Measurements from ENCODE around the gene GNAS. TPM values are rescaled to one million over a fixed set of nuclear protein-coding genes. Genes with fewer than 3 reads are reported as not detected.

The GNAS gene
- total and polyA plus RNA-seq, 4 donors = 115 to 360 (median 277) TPM

DNA sequence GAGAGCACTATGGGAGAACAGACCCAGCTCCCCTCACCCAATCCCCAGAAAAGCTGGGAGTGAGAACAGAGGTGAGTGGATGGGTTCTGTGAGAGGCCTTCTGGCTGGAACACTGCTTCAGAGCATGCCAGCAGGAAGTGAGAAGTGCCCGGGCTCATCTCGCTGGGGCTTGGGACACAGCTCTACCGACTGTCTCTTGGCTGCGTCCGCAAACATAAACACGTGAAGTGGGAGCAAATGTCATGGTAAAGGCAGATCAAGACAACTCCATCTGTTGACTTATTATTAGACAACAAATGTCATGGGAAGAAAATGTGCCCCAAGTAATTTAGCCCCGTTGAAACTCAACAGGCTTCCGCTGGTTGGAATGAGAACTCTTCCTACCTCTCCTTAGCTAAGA is 27.7 kb upstream of the GNAS start:
- no peak for DNase-seq (ENCODE audit: low spot score)
- H3K9ac ChIP-seq (ENCODE audit: low read depth in 1 of 2, low read length in 2 of 2) = no peak overlapping the region
- no peak for TF ChIP-seq HNF4A (conservative IDR thresholded peaks at IDR 0.05)
- TF ChIP-seq JUND (IDR thresholded peaks at IDR 0.05) = no peak
- no peak for TF ChIP-seq FOXA1 (IDR thresholded peaks at IDR 0.05)
- TF ChIP-seq, protein P1, sequence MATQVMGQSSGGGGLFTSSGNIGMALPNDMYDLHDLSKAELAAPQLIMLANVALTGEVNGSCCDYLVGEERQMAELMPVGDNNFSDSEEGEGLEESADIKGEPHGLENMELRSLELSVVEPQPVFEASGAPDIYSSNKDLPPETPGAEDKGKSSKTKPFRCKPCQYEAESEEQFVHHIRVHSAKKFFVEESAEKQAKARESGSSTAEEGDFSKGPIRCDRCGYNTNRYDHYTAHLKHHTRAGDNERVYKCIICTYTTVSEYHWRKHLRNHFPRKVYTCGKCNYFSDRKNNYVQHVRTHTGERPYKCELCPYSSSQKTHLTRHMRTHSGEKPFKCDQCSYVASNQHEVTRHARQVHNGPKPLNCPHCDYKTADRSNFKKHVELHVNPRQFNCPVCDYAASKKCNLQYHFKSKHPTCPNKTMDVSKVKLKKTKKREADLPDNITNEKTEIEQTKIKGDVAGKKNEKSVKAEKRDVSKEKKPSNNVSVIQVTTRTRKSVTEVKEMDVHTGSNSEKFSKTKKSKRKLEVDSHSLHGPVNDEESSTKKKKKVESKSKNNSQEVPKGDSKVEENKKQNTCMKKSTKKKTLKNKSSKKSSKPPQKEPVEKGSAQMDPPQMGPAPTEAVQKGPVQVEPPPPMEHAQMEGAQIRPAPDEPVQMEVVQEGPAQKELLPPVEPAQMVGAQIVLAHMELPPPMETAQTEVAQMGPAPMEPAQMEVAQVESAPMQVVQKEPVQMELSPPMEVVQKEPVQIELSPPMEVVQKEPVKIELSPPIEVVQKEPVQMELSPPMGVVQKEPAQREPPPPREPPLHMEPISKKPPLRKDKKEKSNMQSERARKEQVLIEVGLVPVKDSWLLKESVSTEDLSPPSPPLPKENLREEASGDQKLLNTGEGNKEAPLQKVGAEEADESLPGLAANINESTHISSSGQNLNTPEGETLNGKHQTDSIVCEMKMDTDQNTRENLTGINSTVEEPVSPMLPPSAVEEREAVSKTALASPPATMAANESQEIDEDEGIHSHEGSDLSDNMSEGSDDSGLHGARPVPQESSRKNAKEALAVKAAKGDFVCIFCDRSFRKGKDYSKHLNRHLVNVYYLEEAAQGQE (IDR thresholded peaks at IDR 0.05) = no peak
- TF ChIP-seq SP1 (IDR thresholded peaks at IDR 0.05) = no peak
- TF ChIP-seq FOXA2 (IDR thresholded peaks at IDR 0.05) = no peak
- no peak for TF ChIP-seq RAD21 (IDR thresholded peaks at IDR 0.05)
- TF ChIP-seq TAF1 (conservative IDR thresholded peaks at IDR 0.05) = no peak
- TF ChIP-seq HNF4G (IDR thresholded peaks at IDR 0.05) = no peak
- TF ChIP-seq, protein P2, sequence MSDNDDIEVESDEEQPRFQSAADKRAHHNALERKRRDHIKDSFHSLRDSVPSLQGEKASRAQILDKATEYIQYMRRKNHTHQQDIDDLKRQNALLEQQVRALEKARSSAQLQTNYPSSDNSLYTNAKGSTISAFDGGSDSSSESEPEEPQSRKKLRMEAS (IDR thresholded peaks at IDR 0.05) = no peak
- TF ChIP-seq RXRA (IDR thresholded peaks at IDR 0.05) = no peak
- TF ChIP-seq YY1 (IDR thresholded peaks at IDR 0.05) = no peak
- TF ChIP-seq, protein P3, sequence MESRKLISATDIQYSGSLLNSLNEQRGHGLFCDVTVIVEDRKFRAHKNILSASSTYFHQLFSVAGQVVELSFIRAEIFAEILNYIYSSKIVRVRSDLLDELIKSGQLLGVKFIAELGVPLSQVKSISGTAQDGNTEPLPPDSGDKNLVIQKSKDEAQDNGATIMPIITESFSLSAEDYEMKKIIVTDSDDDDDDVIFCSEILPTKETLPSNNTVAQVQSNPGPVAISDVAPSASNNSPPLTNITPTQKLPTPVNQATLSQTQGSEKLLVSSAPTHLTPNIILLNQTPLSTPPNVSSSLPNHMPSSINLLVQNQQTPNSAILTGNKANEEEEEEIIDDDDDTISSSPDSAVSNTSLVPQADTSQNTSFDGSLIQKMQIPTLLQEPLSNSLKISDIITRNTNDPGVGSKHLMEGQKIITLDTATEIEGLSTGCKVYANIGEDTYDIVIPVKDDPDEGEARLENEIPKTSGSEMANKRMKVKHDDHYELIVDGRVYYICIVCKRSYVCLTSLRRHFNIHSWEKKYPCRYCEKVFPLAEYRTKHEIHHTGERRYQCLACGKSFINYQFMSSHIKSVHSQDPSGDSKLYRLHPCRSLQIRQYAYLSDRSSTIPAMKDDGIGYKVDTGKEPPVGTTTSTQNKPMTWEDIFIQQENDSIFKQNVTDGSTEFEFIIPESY (IDR thresholded peaks at IDR 0.05) = no peak
- no peak for TF ChIP-seq NR2F2 (IDR thresholded peaks at IDR 0.05)
- TF ChIP-seq GABPA (IDR thresholded peaks at IDR 0.05 in 1 of 2, conservative IDR thresholded peaks at IDR 0.05 in 1 of 2) = no peak
- TF ChIP-seq EGR1 (IDR thresholded peaks at IDR 0.05; ENCODE audit: low read depth in 2 of 2) = no peak
- TF ChIP-seq, protein P4, sequence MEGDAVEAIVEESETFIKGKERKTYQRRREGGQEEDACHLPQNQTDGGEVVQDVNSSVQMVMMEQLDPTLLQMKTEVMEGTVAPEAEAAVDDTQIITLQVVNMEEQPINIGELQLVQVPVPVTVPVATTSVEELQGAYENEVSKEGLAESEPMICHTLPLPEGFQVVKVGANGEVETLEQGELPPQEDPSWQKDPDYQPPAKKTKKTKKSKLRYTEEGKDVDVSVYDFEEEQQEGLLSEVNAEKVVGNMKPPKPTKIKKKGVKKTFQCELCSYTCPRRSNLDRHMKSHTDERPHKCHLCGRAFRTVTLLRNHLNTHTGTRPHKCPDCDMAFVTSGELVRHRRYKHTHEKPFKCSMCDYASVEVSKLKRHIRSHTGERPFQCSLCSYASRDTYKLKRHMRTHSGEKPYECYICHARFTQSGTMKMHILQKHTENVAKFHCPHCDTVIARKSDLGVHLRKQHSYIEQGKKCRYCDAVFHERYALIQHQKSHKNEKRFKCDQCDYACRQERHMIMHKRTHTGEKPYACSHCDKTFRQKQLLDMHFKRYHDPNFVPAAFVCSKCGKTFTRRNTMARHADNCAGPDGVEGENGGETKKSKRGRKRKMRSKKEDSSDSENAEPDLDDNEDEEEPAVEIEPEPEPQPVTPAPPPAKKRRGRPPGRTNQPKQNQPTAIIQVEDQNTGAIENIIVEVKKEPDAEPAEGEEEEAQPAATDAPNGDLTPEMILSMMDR (IDR thresholded peaks at IDR 0.05; ENCODE audit: low read depth, low read length, missing input control) = no peak
- no peaks in the 10 kb centered on the region for H3K36me3 ChIP-seq (ENCODE audit: control insufficient read depth in 4 of 4, insufficient read depth in 3 of 4, low read depth in 1 of 4, low read length in 3 of 4)
- H3K4me3 ChIP-seq (ENCODE audit: low read depth in 1 of 3, low read length in 3 of 3) = no peak overlapping the region
- no peak overlapping the region for H3K27ac ChIP-seq (ENCODE audit: low read depth in 1 of 2, low read length in 2 of 2)
- H3K27me3 ChIP-seq (ENCODE audit: control insufficient read depth in 4 of 4, insufficient read depth in 4 of 4, low read length in 3 of 4) = no peaks in the 10 kb centered on the region
- H3K4me1 ChIP-seq (ENCODE audit: control insufficient read depth in 4 of 4, insufficient read depth in 4 of 4, low read length in 3 of 4) = no peaks in the 10 kb centered on the region
- no peaks in the 10 kb centered on the region for H3K9me3 ChIP-seq (ENCODE audit: control insufficient read depth in 4 of 4, low read length in 3 of 4)
- WGBS = 85% methylated on average over 8 of the region's 8 CpGs

DNA sequence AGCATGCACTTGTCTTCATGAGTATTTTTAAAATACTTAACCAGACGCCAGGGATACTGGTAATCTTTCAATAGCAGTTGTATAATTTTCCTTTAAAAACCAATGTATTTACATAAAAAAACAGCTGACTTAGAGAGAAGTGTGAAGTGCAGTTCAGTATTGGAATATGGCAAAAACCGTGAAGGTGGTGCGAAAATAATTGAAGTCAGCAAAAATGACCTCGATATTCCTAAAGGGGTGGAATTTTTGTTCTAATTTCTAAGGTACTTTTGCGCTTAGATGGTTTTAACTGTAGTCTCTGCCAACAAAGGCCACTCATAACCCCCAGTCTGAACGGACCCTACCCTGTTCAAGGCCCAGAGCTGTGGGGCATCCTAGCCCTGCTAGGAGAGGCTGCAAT is 27.1 kb upstream of the GNAS start:
- Histone ChIP-seq H3K9me3 (ENCODE audit: control insufficient read depth in 4 of 4, low read length in 3 of 4) (no peaks in the 10 kb centered on the region), H3K27me3 (ENCODE audit: control insufficient read depth in 4 of 4, insufficient read depth in 4 of 4, low read length in 3 of 4) (no peaks in the 10 kb centered on the region), H3K27ac (ENCODE audit: low read depth in 1 of 2, low read length in 2 of 2) (no peak overlapping the region), H3K36me3 (ENCODE audit: control insufficient read depth in 4 of 4, insufficient read depth in 3 of 4, low read depth in 1 of 4, low read length in 3 of 4) (no peaks in the 10 kb centered on the region), H3K4me3 (ENCODE audit: low read depth in 1 of 3, low read length in 3 of 3) (no peak overlapping the region), H3K9ac (ENCODE audit: low read depth in 1 of 2, low read length in 2 of 2) (no peak overlapping the region), H3K4me1 (ENCODE audit: control insufficient read depth in 4 of 4, insufficient read depth in 4 of 4, low read length in 3 of 4) (no peaks in the 10 kb centered on the region)
- 89% methylated on average over 6 of the region's 6 CpGs for WGBS
- TF ChIP-seq GABPA (IDR thresholded peaks at IDR 0.05 in 1 of 2, conservative IDR thresholded peaks at IDR 0.05 in 1 of 2) (no peak), NR2F2 (IDR thresholded peaks at IDR 0.05) (no peak), HNF4A (conservative IDR thresholded peaks at IDR 0.05) (no peak)
- TF ChIP-seq, protein P3 (IDR thresholded peaks at IDR 0.05) = no peak
- no peak for DNase-seq (ENCODE audit: low spot score)

Data from liver (tissue), 9 donors.